HepG2 (cell line): ENCODE measurements around the gene RGS7. TPM values are rescaled to one million over a fixed set of nuclear protein-coding genes. Genes with fewer than 3 reads are reported as not detected.

ENCODE experiments used
- ATAC-seq: fragments of 200-7000 bp; cut with Tn5 transposase; 3 replicates; pipeline ENCODE4 v1.9.1; 2020; ENCODE audit warnings: mild to moderate bottlenecking, moderate library complexity
- BruUV-seq: library from RNA; stranded (reverse); fragments of 400-500 nt; replicated peaks from 2 replicates; lab custom pipeline; 2021; lab: Mats Ljungman, UMichigan
- CTCF ChIA-PET: fragments of 300-600 bp; formaldehyde crosslinking; extraction: SDS; loops from one replicate; lab custom pipeline; 2021; ENCODE audit warnings: low total read pairs, inconsistent platforms, low intra/inter-chr PET ratio; lab: Yijun Ruan, JAX
- POLR2A ChIA-PET: fragments of 350-600 bp; sonication (Branson Sonifier 250); formaldehyde crosslinking; loops from one replicate; lab custom pipeline; 2020; ENCODE audit warnings: antibody characterized with exemption, inconsistent platforms; lab: Yijun Ruan, JAX
- DNase-seq: peaks from one replicate; pipeline ENCODE4 v3.0.0-alpha.2; 2015; ENCODE audit warnings: low spot score
- FAIRE-seq: peaks from 3 replicates; lab custom pipeline; 2011; peaks lifted over from hg19 to GRCh38; lab: Jason Lieb, UNC
- H2AFZ ChIP-seq: one replicate; pipeline ENCODE4 v1.6.1; 2011; ENCODE audit warnings: low read length, inconsistent platforms
- H3K27ac ChIP-seq: fragments of 300-600 bp; 3 replicates; pipeline ENCODE4 v1.8.0; 2011; ENCODE audit warnings: mixed run types, mild to moderate bottlenecking, mixed read lengths, low read length, inconsistent platforms; ENCODE audit not compliant: insufficient read depth; ENCODE audit errors: extremely low read length
- H3K27me3 ChIP-seq, 2 experiments: fragments of 200-600 bp in 1 of 2; 2 replicates in 1 of 2; 3 replicates in 1 of 2; pipeline versions ENCODE4 v1.6.0 to v1.8.0; 2011; ENCODE audit warnings: low read length in 2 of 2, mild to moderate bottlenecking in 2 of 2, moderate library complexity in 2 of 2, inconsistent platforms in 1 of 2; ENCODE audit not compliant: insufficient read depth in 2 of 2, control insufficient read depth in 1 of 2
- H3K36me3 ChIP-seq, 2 experiments: fragments of 200-600 bp in 1 of 2; replicated peaks in 1 of 2; 2 replicates in 1 of 2; 3 replicates in 1 of 2; pipeline versions ENCODE4 v1.5.1 to v1.8.0; 2011; ENCODE audit warnings: low read length in 2 of 2, inconsistent platforms in 1 of 2; ENCODE audit not compliant: insufficient read depth in 2 of 2, control insufficient read depth in 1 of 2
- H3K4me1 ChIP-seq: 2 replicates; pipeline ENCODE4 v1.5.1; 2012; ENCODE audit warnings: low read length, inconsistent platforms; ENCODE audit not compliant: insufficient read depth
- H3K4me2 ChIP-seq: 2 replicates; pipeline ENCODE4 v1.6.0; 2011; ENCODE audit warnings: low read depth, low read length, inconsistent platforms
- H3K4me3 ChIP-seq, 3 experiments: fragments of 200-600 bp in 1 of 3; sonication (generic), shearing (Covaris generic) in 1 of 3; replicated peaks in 1 of 3; 2 replicates each; pipeline ENCODE4 v1.5.1; 2011 to 2016; ENCODE audit warnings: low read length in 3 of 3, inconsistent platforms in 2 of 3, low read depth in 2 of 3, mild to moderate bottlenecking in 2 of 3, control low read depth in 1 of 3, mixed read lengths in 1 of 3; ENCODE audit not compliant: insufficient read depth in 1 of 3
- H3K79me2 ChIP-seq: one replicate; pipeline ENCODE4 v1.6.1; 2011; ENCODE audit warnings: low read length, inconsistent platforms; ENCODE audit not compliant: insufficient read depth
- H3K9ac ChIP-seq: 2 replicates; pipeline ENCODE4 v1.6.0; 2011; ENCODE audit warnings: mild to moderate bottlenecking, low read depth, low read length, inconsistent platforms; ENCODE audit not compliant: insufficient read depth
- H3K9me3 ChIP-seq: 2 replicates; pipeline ENCODE4 v1.5.1; 2012; ENCODE audit warnings: mild to moderate bottlenecking, low read length
- H4K20me1 ChIP-seq: 2 replicates; pipeline ENCODE4 v1.6.0; 2011; ENCODE audit warnings: inconsistent platforms, mild to moderate bottlenecking, low read length, moderate library complexity; ENCODE audit not compliant: insufficient read depth
- CAMTA2 ChIP-seq: sonication (generic); formaldehyde crosslinking; IDR thresholded peaks from 2 replicates; pipeline ENCODE4 v1.4.0; 2020; ENCODE audit warnings: mild to moderate bottlenecking, missing genetic modification reagents, borderline replicate concordance
- CBX2 ChIP-seq, 2 experiments: fragments of 200-600 bp in 1 of 2; sonication (generic); formaldehyde crosslinking in 1 of 2; IDR thresholded peaks; 2 replicates each; pipeline versions ENCODE4 v1.7.0 to v1.8.1; 2018 to 2022; ENCODE audit warnings: low read depth in 2 of 2, low read length in 1 of 2, mild to moderate bottlenecking in 1 of 2, missing genetic modification reagents in 1 of 2
- GATAD1 ChIP-seq: IDR thresholded peaks from 2 replicates; pipeline ENCODE4 v1.6.1; 2016; ENCODE audit warnings: missing genetic modification reagents, missing compliant biosample characterization
- HHEX ChIP-seq: IDR thresholded peaks from 2 replicates; pipeline ENCODE4 v1.6.1; 2016; ENCODE audit warnings: control low read depth
- HMGA1 ChIP-seq: sonication (generic); formaldehyde crosslinking; conservative IDR thresholded peaks from 2 replicates; pipeline ENCODE4 v1.4.0; 2020; ENCODE audit warnings: missing genetic modification reagents
- MEIS1 ChIP-seq: sonication (generic); formaldehyde crosslinking; IDR thresholded peaks from 2 replicates; pipeline ENCODE4 v1.9.0; 2021; ENCODE audit warnings: mild to moderate bottlenecking, missing genetic modification reagents, moderate library complexity, borderline replicate concordance
- POLR2AphosphoS2 ChIP-seq: IDR thresholded peaks from 2 replicates; pipeline ENCODE4 v1.6.1; 2011; ENCODE audit warnings: low read depth, low read length, improper control_type of control experiment
- SYNCRIP ChIP-seq: fragments of 200-400 bp; formaldehyde crosslinking; IDR thresholded peaks from 2 replicates; pipeline ENCODE4 v1.6.1; 2018; ENCODE audit warnings: mild to moderate bottlenecking, low read depth, low read length; ENCODE audit not compliant: insufficient read depth
- TOPORS ChIP-seq: sonication (generic); formaldehyde crosslinking; IDR thresholded peaks from 2 replicates; pipeline ENCODE4 v1.8.0; 2023; ENCODE audit warnings: mild to moderate bottlenecking, missing genetic modification reagents
- ZNF263 ChIP-seq: sonication (generic); formaldehyde crosslinking; IDR thresholded peaks from 2 replicates; pipeline ENCODE4 v1.4.0; 2020; ENCODE audit warnings: missing genetic modification reagents
- ZNF264 ChIP-seq: sonication (generic); formaldehyde crosslinking; IDR thresholded peaks from 2 replicates; pipeline ENCODE4 v1.4.0; 2020; ENCODE audit warnings: missing genetic modification reagents
- ZNF678 ChIP-seq: sonication (generic); formaldehyde crosslinking; IDR thresholded peaks from 2 replicates; pipeline ENCODE4 v1.4.0; 2020; ENCODE audit warnings: mild to moderate bottlenecking, missing genetic modification reagents
- ZNF761 ChIP-seq: sonication (generic); formaldehyde crosslinking; conservative IDR thresholded peaks from 2 replicates; pipeline ENCODE4 v1.4.0; 2020; ENCODE audit warnings: mild to moderate bottlenecking, missing genetic modification reagents
- ZNF788 ChIP-seq: sonication (generic); formaldehyde crosslinking; IDR thresholded peaks from 2 replicates; pipeline ENCODE4 v1.5.0; 2020; ENCODE audit warnings: mild to moderate bottlenecking, missing genetic modification reagents, borderline replicate concordance
- ZNF891 ChIP-seq: sonication (generic); formaldehyde crosslinking; IDR thresholded peaks from 2 replicates; pipeline ENCODE4 v1.5.0; 2020; ENCODE audit warnings: mild to moderate bottlenecking, missing genetic modification reagents
- WGBS: methylation state at CpG from one replicate; pipeline ENCODE4 v1.1.6; 2017; ENCODE audit warnings: low lambda C conversion rate; 5-methylcytosine and 5-hydroxymethylcytosine counted together
- in situ Hi-C: cut with HindIII; loops from 2 replicates; pipeline ENCODE4 v1.10.0; 2017; ENCODE audit warnings: low pct_unique_long_range_greater_than_20kb; ENCODE audit not compliant: extremely low pct_ligation_motif_present
- intact Hi-C: fragments of 100-400 bp; cut with micrococcal nuclease; formaldehyde crosslinking; loops from one replicate; pipeline ENCODE4 v1.10.0; 2022; ENCODE audit not compliant: unreplicated experiment
- polyA plus RNA-seq, 8 experiments: library from polyadenylated mRNA; depleted of rRNA in 3 of 8; stranded (reverse) in 7 of 8; unstranded in 1 of 8; fragments of >200 nt; fragmentation: Illumina TruSeq in 4 of 8; extraction: Trizol in 4 of 8; gene quantifications; 2 replicates each; pipeline versions ENCODE4 v1.2.1 to v1.2.3, GENCODE V29; 2011 to 2016; ENCODE audit warnings: low read depth in 4 of 8, missing spikeins in 1 of 8, mixed read lengths in 1 of 8; ENCODE audit not compliant: insufficient read depth in 1 of 8
- total RNA-seq, 5 experiments: library from RNA; depleted of rRNA; stranded (reverse); fragments of >200 nt; fragmentation: Illumina TruSeq; extraction: Trizol; gene quantifications; 2 replicates each; pipeline ENCODE4 v1.2.3, GENCODE V29; 2016; ENCODE audit warnings: low read depth in 1 of 5
- TF ChIP-seq, protein P1 (sequence below): sonication (generic); formaldehyde crosslinking; IDR thresholded peaks from 2 replicates; pipeline ENCODE4 v1.8.1; 2023; ENCODE audit warnings: missing genetic modification reagents, inconsistent platforms, borderline replicate concordance
- TF ChIP-seq, protein P2 (sequence below): sonication (generic); formaldehyde crosslinking; IDR thresholded peaks from 2 replicates; pipeline ENCODE4 v1.4.0; 2020; ENCODE audit warnings: missing genetic modification reagents

Gene RGS7
- total and polyA plus RNA-seq, 2 of the 13 experiments (the other 11 are each of a cell fraction or from before 2014, with no cell fraction given) = not detected

DNA sequence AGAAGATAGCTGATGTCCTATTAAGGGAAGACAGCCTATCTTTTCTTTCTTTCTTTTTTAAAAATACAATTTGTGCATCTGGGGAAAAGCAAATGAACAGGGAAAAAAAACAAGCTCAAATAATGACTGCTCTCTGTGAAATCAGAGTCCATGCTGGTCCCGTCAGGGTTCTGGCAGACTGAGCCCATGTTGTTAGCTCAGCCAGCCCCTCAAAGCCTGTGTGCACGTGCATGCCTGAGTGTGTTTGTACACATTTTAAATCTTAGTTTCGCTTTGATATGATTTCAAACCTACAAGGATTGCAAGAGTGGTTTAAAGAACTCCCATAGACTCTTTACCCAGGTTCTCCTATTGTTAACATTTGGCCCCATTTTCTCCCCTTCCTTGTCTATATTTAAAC lies 513.2 kb downstream of the RGS7 start:
- FAIRE-seq (no peak), DNase-seq (no peak), ATAC-seq (no peak)
- H3K79me2 ChIP-seq = no peaks in the 10 kb centered on the region
- no peaks in the 10 kb centered on the region for H3K4me1 ChIP-seq
- intact Hi-C loops = no loop called here
- no peak overlapping the region for H3K4me2 ChIP-seq
- TF ChIP-seq ZNF761 (CRISPR knock-in tag) (no peak), ZNF678 (CRISPR knock-in tag) (no peak), ZNF263 (CRISPR knock-in tag) (no peak), SYNCRIP (no peak), ZNF264 (CRISPR knock-in tag) (no peak), MEIS1 (CRISPR knock-in tag) (no peak), TOPORS (CRISPR knock-in tag) (no peak), ZNF788 (CRISPR knock-in tag) (no peak), CBX2 (IDR thresholded peaks at IDR 0.05; ENCODE audit: low read depth, low read length) (no peak), CBX2 (CRISPR knock-in tag; IDR thresholded peaks at IDR 0.05; ENCODE audit: low read depth) (no peak), HHEX (no peak), GATAD1 (CRISPR knock-in tag) (no peak), POLR2AphosphoS2 (no peak), HMGA1 (CRISPR knock-in tag) (no peak), CAMTA2 (no peak), ZNF891 (CRISPR knock-in tag) (no peak)
- TF ChIP-seq, protein P1, sequence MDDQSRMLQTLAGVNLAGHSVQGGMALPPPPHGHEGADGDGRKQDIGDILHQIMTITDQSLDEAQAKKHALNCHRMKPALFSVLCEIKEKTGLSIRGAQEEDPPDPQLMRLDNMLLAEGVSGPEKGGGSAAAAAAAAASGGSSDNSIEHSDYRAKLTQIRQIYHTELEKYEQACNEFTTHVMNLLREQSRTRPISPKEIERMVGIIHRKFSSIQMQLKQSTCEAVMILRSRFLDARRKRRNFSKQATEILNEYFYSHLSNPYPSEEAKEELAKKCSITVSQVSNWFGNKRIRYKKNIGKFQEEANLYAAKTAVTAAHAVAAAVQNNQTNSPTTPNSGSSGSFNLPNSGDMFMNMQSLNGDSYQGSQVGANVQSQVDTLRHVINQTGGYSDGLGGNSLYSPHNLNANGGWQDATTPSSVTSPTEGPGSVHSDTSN = no peak
- TF ChIP-seq, protein P2, sequence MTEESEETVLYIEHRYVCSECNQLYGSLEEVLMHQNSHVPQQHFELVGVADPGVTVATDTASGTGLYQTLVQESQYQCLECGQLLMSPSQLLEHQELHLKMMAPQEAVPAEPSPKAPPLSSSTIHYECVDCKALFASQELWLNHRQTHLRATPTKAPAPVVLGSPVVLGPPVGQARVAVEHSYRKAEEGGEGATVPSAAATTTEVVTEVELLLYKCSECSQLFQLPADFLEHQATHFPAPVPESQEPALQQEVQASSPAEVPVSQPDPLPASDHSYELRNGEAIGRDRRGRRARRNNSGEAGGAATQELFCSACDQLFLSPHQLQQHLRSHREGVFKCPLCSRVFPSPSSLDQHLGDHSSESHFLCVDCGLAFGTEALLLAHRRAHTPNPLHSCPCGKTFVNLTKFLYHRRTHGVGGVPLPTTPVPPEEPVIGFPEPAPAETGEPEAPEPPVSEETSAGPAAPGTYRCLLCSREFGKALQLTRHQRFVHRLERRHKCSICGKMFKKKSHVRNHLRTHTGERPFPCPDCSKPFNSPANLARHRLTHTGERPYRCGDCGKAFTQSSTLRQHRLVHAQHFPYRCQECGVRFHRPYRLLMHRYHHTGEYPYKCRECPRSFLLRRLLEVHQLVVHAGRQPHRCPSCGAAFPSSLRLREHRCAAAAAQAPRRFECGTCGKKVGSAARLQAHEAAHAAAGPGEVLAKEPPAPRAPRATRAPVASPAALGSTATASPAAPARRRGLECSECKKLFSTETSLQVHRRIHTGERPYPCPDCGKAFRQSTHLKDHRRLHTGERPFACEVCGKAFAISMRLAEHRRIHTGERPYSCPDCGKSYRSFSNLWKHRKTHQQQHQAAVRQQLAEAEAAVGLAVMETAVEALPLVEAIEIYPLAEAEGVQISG (CRISPR knock-in tag) = no peak
- BruUV-seq = no TSS peak
- H3K9ac ChIP-seq = no peak overlapping the region
- in situ Hi-C loops = no loop called here
- WGBS = 2% methylated on average over 3 of the region's 3 CpGs
- CTCF ChIA-PET = no interaction called here
- H3K27me3 ChIP-seq = no peaks in the 10 kb centered on the region; a peak in 1 of 5 replicates
- no peak overlapping the region for H3K27ac ChIP-seq
- H4K20me1 ChIP-seq = no peaks in the 10 kb centered on the region
- H3K9me3 ChIP-seq = no peaks in the 10 kb centered on the region
- POLR2A ChIA-PET = no interaction called here
- no peaks in the 10 kb centered on the region for H3K36me3 ChIP-seq
- no peak overlapping the region for H3K4me3 ChIP-seq
- H2AFZ ChIP-seq = no peak overlapping the region
